IPS-NIHi11 (cell line): ENCODE data around the gene AEBP2.
"Not testable (repeated sequence)": the region's sequence is repeated elsewhere in the genome, so short reads cannot be mapped to it uniquely, and the experiment has no call there.

ENCODE experiments used
- DNase-seq: peaks from one replicate; pipeline ENCODE4 v3.0.0; 2012; ENCODE audit warnings: mixed read lengths, low spot score

Gene AEBP2

GRCh38 chr12:19421503-19422282 lies 17.6 kb upstream of the AEBP2 start:
- no peak for DNase-seq

DNA sequence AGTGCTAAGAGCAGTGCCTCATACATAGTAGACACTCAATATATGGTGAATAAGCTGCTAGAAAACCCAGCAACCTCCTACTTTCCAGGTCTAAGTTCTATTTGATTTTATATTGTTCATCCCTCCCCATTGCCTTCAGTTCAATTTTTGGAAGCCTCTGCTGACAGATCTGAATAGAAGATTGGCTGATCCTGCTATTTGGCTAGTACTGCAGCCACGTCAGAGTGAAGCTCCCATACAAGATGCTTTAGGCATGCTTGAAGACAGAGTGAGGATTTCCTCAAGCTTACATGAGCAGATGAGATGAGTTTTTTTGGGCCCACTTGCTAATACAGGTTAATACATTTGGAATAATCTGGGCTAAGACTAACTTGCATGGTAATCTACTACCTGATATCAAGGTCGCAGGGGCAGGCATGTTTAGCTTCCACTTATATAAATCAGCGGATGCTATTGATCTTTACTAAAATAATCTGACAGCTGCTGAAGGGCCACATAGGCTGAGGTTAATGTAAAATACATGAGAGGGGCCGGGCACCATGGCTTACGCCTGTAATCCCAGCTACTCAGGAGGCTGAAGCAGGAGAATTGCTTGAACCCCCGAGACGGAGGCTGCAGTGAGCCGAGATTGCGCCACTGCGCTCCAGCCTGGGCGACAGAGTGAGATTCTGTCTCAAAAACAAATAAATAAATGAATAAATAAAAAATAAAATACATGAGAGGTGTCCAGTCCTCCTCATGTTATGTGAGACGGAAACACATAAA lies 15.9 kb upstream of the AEBP2 start:
- DNase-seq, result no peak

- no peak for DNase-seq
Observed at GRCh38 chr12:19428246-19428645, 11.0 kb upstream of the AEBP2 start.

GRCh38 chr12:19429491-19429890 lies 9.8 kb upstream of the AEBP2 start:
- not testable (repeated sequence) for DNase-seq

DNA sequence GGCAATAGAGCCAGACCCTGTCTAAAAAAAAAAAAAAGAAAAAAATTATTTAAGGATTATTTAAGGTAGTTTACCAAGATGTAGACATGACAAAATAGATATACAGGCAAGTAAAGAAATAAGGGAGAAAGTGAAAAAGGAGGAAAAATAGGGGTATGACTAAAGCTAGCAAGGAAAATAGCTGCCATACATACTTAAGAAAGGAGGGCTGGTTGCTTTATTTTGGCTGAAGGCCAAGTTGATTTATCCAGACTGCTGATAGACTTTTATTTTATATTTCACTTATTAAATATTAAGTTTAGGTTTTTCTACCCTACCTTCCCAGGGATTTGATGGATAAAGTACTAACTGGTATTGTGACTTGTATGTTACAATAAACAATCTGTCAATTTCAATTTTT lies 8.3 kb upstream of the AEBP2 start:
- DNase-seq, result no peak

GRCh38 chr12:19431407-19432308 lies 7.6 kb upstream of the AEBP2 start:
- no peak for DNase-seq

DNA sequence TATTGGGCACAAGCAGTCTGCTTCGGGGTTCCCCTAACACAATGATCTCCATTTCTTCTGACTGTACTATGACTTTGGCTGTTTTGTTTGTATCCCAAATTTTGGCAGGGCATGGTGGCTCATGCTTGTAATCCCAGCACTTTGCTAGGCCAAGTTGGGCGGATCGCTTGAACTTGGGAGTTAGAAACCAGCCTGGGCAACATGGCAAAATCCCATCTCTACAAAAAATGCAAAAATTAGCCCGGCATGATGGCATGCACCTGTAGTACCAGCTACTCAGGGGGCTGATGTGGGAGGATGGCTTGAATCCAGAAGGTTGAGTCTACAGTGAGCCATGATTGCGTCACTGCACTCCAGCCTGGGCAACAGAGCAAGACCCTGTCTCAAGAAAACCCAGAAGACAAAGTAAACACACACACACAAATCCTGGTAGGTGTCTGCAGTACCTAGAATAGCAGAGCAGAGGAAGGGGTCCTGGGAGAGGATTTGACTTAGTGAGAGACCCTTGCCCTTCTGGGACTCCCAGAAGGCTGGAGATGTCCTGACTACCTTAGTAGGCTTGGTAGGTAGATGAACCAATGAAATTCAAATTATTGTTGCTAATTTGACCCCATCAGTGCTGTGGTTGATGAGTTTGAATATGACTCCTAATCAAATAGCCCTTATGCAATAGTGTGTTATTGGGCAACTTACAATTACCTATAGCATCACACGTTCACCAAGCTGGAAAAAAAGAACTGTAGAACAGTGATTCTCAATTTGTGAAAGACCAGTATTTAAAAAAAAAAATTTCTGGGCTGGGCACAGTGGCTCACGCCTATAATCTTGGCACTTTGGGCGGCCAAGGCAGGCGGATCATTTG lies 6.8 kb upstream of the AEBP2 start:
- DNase-seq, result no peak

DNA sequence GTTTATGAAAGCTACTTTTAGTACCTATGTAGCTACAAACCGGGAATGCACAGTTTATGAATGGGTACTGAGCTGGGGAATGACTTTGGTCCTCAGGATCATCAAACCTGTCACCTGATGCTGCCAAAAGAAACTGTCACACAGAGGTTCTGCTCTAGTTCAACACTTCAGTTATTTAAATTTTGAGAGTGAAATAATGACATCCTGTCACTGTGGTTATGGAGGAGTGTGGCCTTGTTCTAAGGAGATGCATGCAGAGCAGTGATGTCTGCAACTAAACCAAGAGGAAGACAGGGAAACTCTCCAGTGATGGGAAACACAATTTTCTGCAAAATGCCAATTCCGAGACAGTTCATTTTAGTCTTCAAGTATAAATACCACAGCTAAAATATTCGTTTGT lies 4.8 kb upstream of the AEBP2 start:
- no peak for DNase-seq

GRCh38 chr12:19435831-19436497 lies 3.3 kb upstream of the AEBP2 start:
- no peak for DNase-seq

DNA sequence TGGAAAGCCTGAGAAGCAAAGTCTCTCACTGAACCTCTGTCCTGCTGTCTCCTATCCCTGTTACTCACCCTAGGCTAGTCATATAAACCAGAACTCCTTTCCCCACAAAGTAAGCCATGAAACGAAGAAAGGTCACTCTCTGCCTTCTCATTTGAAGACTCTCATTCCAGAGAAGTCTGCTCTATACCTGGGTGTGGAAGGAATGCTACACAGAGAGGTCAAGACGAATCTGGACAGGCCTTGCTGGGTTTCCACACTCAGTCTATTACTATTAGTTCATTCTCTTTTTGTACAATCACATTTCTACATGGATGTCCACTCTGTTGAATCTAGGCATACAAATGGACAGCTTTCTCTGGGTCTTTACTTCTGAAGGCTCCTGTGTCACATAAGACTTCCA lies 2.4 kb upstream of the AEBP2 start:
- no peak for DNase-seq

GRCh38 chr12:19437996-19438395 lies 1.3 kb upstream of the AEBP2 start:
- peak; percentile 55 for DNase-seq

DNA sequence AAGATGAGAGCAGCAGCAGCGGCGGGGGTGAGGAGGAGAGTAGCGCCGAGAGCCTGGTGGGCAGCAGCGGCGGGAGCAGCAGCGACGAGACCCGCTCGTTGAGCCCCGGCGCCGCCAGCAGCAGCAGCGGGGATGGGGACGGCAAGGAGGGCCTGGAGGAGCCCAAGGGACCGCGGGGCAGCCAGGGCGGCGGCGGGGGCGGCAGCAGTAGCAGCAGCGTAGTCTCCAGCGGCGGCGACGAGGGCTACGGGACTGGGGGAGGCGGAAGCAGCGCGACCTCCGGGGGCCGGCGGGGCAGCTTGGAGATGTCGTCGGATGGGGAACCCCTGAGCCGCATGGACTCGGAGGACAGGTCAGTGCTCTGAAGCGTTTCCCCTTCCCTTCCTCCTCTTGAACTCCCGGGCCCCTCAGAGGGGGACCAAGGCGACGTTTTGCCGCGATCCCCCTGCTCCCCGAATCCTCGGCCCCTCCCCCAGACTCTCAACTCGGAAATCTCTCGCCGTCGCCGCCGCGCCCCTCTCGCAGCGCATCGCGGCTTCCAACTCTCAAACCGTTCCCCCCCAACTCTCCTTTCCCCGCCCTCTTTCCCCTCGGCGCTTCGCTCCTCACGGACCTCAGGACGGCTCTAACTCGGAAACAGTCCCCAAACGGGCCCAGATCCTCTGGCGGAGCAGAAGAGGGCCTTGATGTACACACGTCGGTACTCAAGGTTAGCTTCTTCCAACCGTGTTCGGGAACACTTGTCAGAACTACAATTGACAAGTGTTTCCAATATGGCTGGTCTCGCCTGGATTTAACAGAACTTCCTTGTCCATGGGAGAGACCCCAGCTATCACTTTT lies 947 bp downstream of the AEBP2 start:
- peak; percentile 77 for DNase-seq

GRCh38 chr12:19440916-19441315 lies 1.6 kb downstream of the AEBP2 start:
- DNase-seq, result no peak

- no peak for DNase-seq
Observed at GRCh38 chr12:19443585-19443984, 4.3 kb downstream of the AEBP2 start.

DNA sequence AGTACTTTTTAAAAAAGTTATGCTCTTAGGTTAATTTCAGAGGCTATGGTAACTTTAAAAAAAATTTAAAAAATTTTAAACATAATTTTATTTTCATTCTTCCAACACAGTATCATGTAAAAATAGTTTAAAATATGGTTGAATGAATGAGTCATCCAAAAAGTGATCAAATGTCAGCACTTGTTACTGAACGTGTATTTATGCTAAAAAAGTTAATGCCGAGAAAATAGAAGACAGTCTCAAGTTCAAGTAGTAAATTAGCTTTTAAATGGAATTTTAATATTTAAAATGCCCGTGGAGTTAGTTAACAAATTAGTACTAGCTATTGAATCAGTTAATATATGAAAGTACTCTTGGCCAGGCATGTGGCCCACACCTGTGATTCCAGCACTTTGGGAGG lies 4.8 kb downstream of the AEBP2 start:
- DNase-seq, result no peak

DNA sequence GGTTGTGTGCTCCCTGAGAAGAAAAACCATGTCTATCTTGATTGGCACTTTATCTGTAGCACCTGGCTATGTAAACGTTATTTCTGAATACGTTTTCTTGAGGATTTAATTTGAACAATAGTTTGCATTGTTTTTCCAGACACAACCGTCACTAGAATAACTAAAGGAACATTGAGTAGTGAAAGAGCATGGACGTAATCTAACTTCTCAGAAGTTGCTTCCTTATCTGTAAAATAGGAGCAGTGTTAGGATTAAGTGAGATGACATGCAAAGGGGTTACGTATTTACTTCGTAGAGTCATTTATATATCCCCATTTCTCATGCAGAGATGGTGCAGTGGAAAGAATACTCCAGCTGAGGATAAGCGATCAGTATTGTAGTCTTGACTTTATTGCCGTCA lies 8.1 kb downstream of the AEBP2 start:
- no peak for DNase-seq

DNA sequence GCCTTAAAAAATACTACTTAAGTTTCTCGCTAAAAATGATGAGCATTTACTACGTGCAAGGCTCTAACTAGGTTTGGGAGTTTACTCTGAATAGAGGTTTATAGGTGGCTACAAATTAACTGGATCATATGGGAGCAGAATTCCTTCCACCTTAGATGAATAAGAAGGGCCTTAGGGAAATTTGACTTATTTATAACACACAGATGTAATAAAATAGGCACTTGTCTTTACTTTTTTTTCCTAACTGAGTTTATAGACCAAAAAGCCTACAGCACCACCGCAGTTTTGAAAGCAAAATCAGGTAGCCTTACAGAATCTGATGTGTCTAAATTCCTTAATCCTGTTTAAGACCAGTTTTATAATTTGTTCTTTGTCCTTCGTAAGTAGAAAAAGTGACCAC lies 10.5 kb downstream of the AEBP2 start:
- no peak for DNase-seq

DNA sequence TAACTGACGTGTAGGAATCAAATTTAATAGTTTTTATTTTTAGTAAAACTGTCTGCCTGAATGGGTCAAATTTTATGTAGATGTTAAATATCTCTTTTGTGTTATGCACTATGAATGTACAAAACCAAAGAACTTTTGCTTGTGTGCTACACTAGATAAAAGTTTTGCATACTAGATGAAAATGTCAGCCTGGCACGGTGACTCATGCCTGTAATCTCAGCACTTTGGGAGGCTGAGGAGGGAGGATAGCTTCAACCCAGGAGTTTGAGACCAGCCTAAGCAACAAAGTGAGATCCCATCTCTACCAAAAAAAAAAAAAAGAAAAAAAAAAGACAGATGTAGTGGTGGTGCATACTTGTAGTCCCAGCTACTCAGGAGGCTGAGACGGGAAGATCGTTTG lies 11.1 kb downstream of the AEBP2 start:
- no peak for DNase-seq

DNA sequence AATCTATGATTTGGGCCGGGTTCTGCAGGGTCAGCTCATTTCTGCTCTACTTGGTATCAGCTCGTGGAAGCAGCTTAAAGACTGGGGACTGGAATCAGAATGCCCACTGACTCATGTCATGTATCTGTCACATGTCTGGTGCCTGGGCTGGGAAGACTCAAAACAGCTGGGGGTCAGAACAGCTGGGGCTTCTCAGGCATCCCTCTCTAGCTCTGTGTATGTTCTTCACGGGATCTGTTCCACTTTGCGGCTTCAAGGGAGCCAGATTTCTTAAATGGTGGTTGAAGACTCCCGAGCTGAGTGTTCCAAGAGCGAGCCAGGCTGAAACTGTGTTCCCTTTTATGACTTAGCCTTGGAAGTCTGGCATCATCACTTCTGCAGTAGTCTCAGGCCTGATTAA lies 11.9 kb downstream of the AEBP2 start:
- DNase-seq, result no peak

GRCh38 chr12:19453961-19454360 lies 14.7 kb downstream of the AEBP2 start:
- DNase-seq, result no peak
